ENCODE measurements around the gene KLF13. TPM values are rescaled to one million over a fixed set of nuclear protein-coding genes. Genes with fewer than 3 reads are reported as not detected.

Gene KLF13
- total and polyA plus RNA-seq, 2 experiments from 2014 or later = 23.5 to 28.6 TPM

DNA sequence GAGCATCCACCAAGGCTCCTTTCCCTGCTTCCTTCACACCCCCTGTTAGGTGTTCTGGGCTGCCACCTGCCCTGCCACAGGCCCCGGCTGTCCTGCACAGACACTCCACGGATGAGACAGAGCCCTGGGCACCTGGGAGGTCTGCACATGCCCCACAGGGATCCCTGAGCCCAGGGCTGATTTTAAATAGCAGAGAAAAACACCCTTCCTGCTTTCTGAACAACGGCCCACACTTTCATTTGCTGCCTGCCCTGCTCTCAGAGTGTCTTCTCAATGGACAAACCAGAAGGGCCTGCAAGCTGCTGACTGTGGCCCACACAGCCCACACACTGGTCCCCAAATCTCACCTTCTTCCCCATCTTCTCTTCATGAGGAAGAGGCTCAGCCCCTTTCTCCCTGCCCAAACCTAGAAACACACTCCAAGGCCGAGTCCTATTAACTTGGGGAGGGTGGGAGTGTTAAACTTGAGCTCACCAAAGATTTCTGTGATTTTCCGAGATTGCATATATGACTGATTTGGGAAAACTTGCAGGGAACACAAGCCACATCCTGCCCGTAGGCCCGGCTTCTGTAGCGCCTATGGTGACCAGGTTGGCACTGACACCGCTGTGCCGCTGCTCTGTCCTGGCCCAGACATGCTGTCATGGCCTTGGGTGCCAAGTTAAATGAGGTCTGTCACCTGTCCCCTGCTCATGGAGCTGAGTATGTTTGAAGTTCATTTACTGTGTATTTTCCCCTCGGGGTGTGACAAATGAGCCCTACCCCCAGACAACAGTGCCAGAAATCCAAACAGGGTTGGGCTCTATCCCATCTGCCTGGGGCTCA is 47.2 kb upstream of the KLF13 start:
- Mint-ChIP-seq H3K9me3 (no peaks in the 10 kb centered on the region; the same call in 2 of the 3 replicates), H3K4me3 (no peak overlapping the region), H3K36me3 (ENCODE audit: low read depth) (no peaks in the 10 kb centered on the region; the same call in 2 of the 3 replicates), H3K27me3 (ENCODE audit: insufficient read depth, low read depth, poor library complexity) (peaks cover 5% of the 10 kb centered on the region), H3K4me1 (peaks cover 10% of the 10 kb centered on the region; the same call in 2 of the 3 replicates), H3K27ac (no peak overlapping the region)
- H4K20me1 ChIP-seq (replicated peaks; ENCODE audit: insufficient read depth) = no peaks in the 10 kb centered on the region
- no peak for TF ChIP-seq ETS1 (IDR thresholded peaks at IDR 0.05)
- TF ChIP-seq JUNB (IDR thresholded peaks at IDR 0.05; ENCODE audit: unreplicated experiment) = no peak
- TF ChIP-seq, protein P1, sequence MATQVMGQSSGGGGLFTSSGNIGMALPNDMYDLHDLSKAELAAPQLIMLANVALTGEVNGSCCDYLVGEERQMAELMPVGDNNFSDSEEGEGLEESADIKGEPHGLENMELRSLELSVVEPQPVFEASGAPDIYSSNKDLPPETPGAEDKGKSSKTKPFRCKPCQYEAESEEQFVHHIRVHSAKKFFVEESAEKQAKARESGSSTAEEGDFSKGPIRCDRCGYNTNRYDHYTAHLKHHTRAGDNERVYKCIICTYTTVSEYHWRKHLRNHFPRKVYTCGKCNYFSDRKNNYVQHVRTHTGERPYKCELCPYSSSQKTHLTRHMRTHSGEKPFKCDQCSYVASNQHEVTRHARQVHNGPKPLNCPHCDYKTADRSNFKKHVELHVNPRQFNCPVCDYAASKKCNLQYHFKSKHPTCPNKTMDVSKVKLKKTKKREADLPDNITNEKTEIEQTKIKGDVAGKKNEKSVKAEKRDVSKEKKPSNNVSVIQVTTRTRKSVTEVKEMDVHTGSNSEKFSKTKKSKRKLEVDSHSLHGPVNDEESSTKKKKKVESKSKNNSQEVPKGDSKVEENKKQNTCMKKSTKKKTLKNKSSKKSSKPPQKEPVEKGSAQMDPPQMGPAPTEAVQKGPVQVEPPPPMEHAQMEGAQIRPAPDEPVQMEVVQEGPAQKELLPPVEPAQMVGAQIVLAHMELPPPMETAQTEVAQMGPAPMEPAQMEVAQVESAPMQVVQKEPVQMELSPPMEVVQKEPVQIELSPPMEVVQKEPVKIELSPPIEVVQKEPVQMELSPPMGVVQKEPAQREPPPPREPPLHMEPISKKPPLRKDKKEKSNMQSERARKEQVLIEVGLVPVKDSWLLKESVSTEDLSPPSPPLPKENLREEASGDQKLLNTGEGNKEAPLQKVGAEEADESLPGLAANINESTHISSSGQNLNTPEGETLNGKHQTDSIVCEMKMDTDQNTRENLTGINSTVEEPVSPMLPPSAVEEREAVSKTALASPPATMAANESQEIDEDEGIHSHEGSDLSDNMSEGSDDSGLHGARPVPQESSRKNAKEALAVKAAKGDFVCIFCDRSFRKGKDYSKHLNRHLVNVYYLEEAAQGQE (IDR thresholded peaks at IDR 0.05; ENCODE audit: unreplicated experiment) = no peak
- no peak for TF ChIP-seq ZNF114 (CRISPR knock-in tag; IDR thresholded peaks at IDR 0.05)
- TF ChIP-seq NANOG (IDR thresholded peaks at IDR 0.05; ENCODE audit: borderline replicate concordance) = no peak
- no peak for TF ChIP-seq ZNF462 (CRISPR knock-in tag; IDR thresholded peaks at IDR 0.05)
- TF ChIP-seq STAT1 (IDR thresholded peaks at IDR 0.05; ENCODE audit: unreplicated experiment) = no peak
- TF ChIP-seq, protein P2, sequence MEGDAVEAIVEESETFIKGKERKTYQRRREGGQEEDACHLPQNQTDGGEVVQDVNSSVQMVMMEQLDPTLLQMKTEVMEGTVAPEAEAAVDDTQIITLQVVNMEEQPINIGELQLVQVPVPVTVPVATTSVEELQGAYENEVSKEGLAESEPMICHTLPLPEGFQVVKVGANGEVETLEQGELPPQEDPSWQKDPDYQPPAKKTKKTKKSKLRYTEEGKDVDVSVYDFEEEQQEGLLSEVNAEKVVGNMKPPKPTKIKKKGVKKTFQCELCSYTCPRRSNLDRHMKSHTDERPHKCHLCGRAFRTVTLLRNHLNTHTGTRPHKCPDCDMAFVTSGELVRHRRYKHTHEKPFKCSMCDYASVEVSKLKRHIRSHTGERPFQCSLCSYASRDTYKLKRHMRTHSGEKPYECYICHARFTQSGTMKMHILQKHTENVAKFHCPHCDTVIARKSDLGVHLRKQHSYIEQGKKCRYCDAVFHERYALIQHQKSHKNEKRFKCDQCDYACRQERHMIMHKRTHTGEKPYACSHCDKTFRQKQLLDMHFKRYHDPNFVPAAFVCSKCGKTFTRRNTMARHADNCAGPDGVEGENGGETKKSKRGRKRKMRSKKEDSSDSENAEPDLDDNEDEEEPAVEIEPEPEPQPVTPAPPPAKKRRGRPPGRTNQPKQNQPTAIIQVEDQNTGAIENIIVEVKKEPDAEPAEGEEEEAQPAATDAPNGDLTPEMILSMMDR (conservative IDR thresholded peaks at IDR 0.05; ENCODE audit: low read depth in 2 of 2) = no peak
- no peak for TF ChIP-seq EZH2 (IDR thresholded peaks at IDR 0.05; ENCODE audit: low read depth, unreplicated experiment)
- no peak for TF ChIP-seq CREB1 (CRISPR knock-in tag; IDR thresholded peaks at IDR 0.05; ENCODE audit: low read depth)
- TF ChIP-seq POLR2AphosphoS5 (IDR thresholded peaks at IDR 0.05; ENCODE audit: low read depth) = no peak
- no peaks in the 10 kb centered on the region for H3K36me3 ChIP-seq (ENCODE audit: insufficient read depth)
- no peak for ATAC-seq
- no peak overlapping the region for H3K27ac ChIP-seq (ENCODE audit: low read depth)
- no peaks in the 10 kb centered on the region for H3F3A ChIP-seq (replicated peaks; ENCODE audit: low read depth)
- H3K4me1 ChIP-seq (ENCODE audit: insufficient read depth) = no peaks in the 10 kb centered on the region
- H3K27me3 ChIP-seq (ENCODE audit: insufficient read depth) = no peaks in the 10 kb centered on the region
- no peak overlapping the region for H3K4me2 ChIP-seq
- no peaks in the 10 kb centered on the region for H3K79me2 ChIP-seq (replicated peaks; ENCODE audit: insufficient read depth)
- no peak overlapping the region for H3K4me3 ChIP-seq
- no peak for DNase-seq (ENCODE audit: low spot score)
- H3K9me2 ChIP-seq (ENCODE audit: insufficient read depth) = no peaks in the 10 kb centered on the region
- no peak overlapping the region for H2AFZ ChIP-seq
